HFFc6 (cell line): ENCODE results near the gene CCNY. TPM values are rescaled to one million over a fixed set of nuclear protein-coding genes. Genes with fewer than 3 reads are reported as not detected.

Source experiments
- DNase-seq: peaks from one replicate; pipeline ENCODE4 v3.0.0-alpha.2; 2018
- H3K27ac Mint-ChIP-seq: 2 replicates; pipeline ENCODE4 v1.8.0; 2020; ENCODE audit warnings: mild to moderate bottlenecking, mixed read lengths
- H3K27me3 Mint-ChIP-seq: 2 replicates; pipeline ENCODE4 v1.8.0; 2021; ENCODE audit warnings: mild to moderate bottlenecking, moderate library complexity, mixed read lengths; ENCODE audit not compliant: insufficient read depth
- H3K36me3 Mint-ChIP-seq: 2 replicates; pipeline ENCODE4 v1.8.0; 2021; ENCODE audit warnings: low read depth, mixed read lengths
- H3K4me1 Mint-ChIP-seq: 2 replicates; pipeline ENCODE4 v1.8.0; 2020; ENCODE audit warnings: low read depth, mixed read lengths
- H3K4me3 Mint-ChIP-seq: 2 replicates; pipeline ENCODE4 v1.8.0; 2020; ENCODE audit warnings: mild to moderate bottlenecking, moderate library complexity, mixed read lengths
- H3K9me3 Mint-ChIP-seq: 2 replicates; pipeline ENCODE4 v1.8.0; 2020; ENCODE audit warnings: mild to moderate bottlenecking, mixed read lengths
- long read RNA-seq: library from polyadenylated mRNA; unstranded; transcript quantifications from one replicate; pipeline ENCODE4 v2.0.0, GENCODE V29; 2019
- total RNA-seq, 6 experiments: library from RNA; stranded (reverse); fragmentation: NEBNext Ultra II Directional; extraction: Animal tissue kit (Norgen Biotek cat#: 25700); gene quantifications; 2 replicates in 1 of 6; 3 replicates in 5 of 6; pipeline ENCODE4 v1.2.3, GENCODE V29; 2021
- TF ChIP-seq, protein P1 (sequence below): fragments of 200-600 bp; sonication (generic); IDR thresholded peaks from 2 replicates; pipeline ENCODE4 v1.5.0; 2021; ENCODE audit warnings: antibody characterized with exemption, mild to moderate bottlenecking

The CCNY gene
- total RNA-seq, result 10 to 100 TPM; 60.0 to 76.6 (median 69.9) TPM
- long read RNA-seq, partial matches to known transcripts, result 3 of 9 reads
- long read RNA-seq, other reads (novel, unspliced or antisense), result 4 of 9 reads

DNA sequence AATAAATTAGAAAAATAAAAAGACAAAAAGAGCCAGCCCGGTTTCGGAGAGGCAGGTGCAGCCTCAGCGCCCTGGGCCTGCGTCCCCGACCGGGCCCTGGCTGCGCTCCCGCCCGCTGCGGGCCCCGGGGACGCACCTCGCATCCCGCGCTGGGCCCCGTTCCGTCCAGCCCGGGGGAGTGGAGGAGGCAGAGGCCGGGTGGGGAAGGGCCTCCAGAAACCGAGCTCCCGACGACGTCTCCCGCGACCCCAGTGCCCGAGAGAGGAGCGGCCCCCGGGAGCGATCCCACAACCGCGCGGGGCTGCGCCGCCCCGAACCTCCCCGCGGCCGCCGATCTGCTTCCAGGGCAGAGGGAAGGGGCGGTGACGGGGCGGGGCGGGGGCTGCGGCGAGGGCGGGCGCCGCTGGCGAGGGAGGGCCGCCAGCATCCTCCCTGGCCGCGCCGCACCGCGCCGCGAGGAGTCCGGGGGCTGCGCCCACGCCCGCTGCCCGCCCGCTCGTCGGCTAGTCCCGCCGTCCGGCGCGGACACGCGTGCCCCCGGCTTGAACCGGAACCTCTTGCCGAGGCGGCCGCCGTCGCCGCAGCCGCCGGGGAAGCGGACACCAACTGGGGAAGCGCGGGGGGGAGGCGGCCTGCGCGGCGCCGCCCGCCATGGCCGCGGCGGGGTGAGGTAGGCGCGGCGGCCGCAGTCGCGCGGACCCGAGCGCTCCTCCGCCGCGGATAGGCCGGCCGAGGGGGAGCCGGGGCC lies at the start of gene CCNY:
CCNY (plus strand) TSS at position 426 of the 748 bp plus-strand sequence. CDS start 545 bp downstream, outside the sequence.
- H3K4me1 Mint-ChIP-seq, result peaks cover 81% of the 10 kb centered on the region
- H3K36me3 Mint-ChIP-seq, result peaks cover 32% of the 10 kb centered on the region

DNA sequence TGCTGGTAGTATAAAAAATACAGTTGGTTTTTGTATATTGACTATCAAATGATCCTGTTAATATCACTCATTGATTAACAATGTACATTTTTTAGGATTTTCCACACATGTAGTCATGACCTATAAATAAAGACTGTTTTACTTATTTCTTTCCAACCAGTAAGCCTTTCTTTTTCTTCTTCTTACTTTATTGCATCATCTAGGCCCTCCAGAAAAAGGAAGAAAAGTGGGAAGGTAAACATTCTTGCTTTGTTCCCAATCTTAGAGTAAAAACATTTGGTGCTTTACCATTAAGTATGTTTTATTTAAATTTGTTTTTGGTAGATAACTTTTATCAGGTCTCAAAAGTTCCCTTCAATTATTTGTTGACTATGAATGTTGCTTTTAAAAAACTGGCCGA lies 47.1 kb upstream of the CCNY start:
- no peaks in the 10 kb centered on the region for H3K36me3 Mint-ChIP-seq
- DNase-seq, result no peak
- H3K4me3 Mint-ChIP-seq, result no peak overlapping the region
- no peaks in the 10 kb centered on the region for H3K9me3 Mint-ChIP-seq
- no peak overlapping the region for H3K27ac Mint-ChIP-seq
- H3K27me3 Mint-ChIP-seq, result no peaks in the 10 kb centered on the region; the same call in 1 of the 2 replicates
- TF ChIP-seq, protein P1, sequence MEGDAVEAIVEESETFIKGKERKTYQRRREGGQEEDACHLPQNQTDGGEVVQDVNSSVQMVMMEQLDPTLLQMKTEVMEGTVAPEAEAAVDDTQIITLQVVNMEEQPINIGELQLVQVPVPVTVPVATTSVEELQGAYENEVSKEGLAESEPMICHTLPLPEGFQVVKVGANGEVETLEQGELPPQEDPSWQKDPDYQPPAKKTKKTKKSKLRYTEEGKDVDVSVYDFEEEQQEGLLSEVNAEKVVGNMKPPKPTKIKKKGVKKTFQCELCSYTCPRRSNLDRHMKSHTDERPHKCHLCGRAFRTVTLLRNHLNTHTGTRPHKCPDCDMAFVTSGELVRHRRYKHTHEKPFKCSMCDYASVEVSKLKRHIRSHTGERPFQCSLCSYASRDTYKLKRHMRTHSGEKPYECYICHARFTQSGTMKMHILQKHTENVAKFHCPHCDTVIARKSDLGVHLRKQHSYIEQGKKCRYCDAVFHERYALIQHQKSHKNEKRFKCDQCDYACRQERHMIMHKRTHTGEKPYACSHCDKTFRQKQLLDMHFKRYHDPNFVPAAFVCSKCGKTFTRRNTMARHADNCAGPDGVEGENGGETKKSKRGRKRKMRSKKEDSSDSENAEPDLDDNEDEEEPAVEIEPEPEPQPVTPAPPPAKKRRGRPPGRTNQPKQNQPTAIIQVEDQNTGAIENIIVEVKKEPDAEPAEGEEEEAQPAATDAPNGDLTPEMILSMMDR, result no peak
- H3K4me1 Mint-ChIP-seq, result peaks cover 10% of the 10 kb centered on the region; the same call in 1 of the 2 replicates

More for the DNA sequence above, at the start of gene CCNY:
- TF ChIP-seq, protein P1, result no peak
- Mint-ChIP-seq H3K9me3 (no peaks in the 10 kb centered on the region), H3K4me3 (peak within 1 kb of the TSS; percentile 96), H3K27ac (peak within 1 kb of the TSS; percentile 89), H3K27me3 (no peaks in the 10 kb centered on the region)
- peak; percentile 21 for DNase-seq

DNA sequence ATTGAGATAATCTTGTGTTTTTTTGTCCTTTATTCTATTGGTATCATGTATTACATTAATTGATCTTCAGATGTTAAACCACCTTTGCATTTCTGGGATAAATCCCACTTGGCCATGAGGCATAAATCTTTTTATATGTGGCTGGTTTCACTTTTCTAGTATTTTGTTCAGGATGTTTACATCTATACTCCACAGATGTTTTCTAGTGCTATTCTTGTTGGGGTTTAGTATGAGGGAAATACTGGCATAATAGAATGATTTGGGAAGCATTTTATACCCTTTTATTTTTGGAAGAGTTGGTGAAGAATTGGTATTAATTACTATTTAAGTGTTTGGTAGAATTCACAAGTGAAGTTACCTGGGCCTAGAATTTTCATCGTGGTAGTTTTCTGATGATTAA lies 41.8 kb upstream of the CCNY start:
- peaks cover 12% of the 10 kb centered on the region for H3K36me3 Mint-ChIP-seq
- no peak overlapping the region for H3K27ac Mint-ChIP-seq
- DNase-seq, result no peak
- no peaks in the 10 kb centered on the region; the same call in 1 of the 2 replicates for H3K27me3 Mint-ChIP-seq
- TF ChIP-seq, protein P1, result no peak
- H3K9me3 Mint-ChIP-seq, result peaks cover 9% of the 10 kb centered on the region; the same call in 1 of the 2 replicates
- peaks cover 12% of the 10 kb centered on the region for H3K4me1 Mint-ChIP-seq
- no peak overlapping the region for H3K4me3 Mint-ChIP-seq

DNA sequence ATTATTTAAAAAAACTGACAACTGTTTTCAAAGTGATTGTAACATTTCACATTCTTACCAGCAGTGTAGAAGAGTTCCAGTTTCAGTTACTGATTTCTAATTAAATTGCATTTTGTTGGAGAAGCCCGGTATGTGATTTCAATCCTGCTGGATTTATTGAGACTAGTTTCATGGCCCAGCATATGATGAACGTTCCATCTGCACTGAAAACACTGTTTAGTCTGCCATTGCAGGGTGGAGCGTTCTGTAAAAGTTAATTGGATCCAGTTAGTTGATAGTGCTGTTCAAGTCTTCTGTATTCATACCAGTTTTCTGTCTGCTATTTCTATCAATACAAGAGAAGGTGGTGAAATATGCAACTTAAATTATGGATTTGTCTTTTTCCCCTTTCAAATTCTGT lies 37.3 kb upstream of the CCNY start:
- TF ChIP-seq, protein P1, result no peak
- DNase-seq, result no peak
- Mint-ChIP-seq H3K27me3 (peaks cover 3% of the 10 kb centered on the region; the same call in 1 of the 2 replicates), H3K4me3 (no peak overlapping the region), H3K27ac (no peak overlapping the region), H3K9me3 (peaks cover 9% of the 10 kb centered on the region; the same call in 1 of the 2 replicates), H3K36me3 (peaks cover 12% of the 10 kb centered on the region), H3K4me1 (peaks cover 19% of the 10 kb centered on the region)

DNA sequence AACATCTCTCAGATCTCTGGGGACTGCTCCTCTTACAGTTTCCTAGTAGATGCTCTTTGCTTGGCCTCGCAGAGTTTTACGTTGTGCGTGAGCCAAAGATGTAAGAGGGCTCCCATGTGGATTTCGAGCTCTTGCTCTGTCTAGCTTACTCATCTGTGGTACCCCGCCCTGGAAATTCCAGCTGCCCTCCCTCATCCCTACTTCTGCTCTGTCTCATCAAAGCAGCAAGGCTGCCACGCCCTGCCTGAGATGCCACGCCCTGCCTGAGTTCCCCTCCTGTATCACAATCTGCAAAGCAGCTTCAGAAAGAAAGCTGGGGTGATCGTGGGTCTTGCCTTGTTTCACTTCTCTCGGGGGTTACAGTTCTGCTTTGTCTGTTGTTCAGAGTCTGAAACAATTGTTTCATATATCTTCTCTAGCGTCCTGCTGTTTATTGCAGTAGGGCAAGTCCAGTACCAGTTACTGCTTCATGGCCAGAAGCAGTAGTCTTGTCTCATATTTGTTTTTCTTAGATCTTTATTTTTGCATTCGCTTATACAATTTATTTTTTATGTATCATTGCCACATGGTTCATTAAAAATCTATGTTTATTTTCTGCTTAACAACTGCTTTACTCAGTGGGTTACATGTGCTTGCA lies 36.1 kb upstream of the CCNY start:
- no peak overlapping the region for H3K27ac Mint-ChIP-seq
- H3K4me3 Mint-ChIP-seq, result peak overlapping the region; percentile 39
- peaks cover 4% of the 10 kb centered on the region; the same call in 1 of the 2 replicates for H3K27me3 Mint-ChIP-seq
- peaks cover 12% of the 10 kb centered on the region for H3K36me3 Mint-ChIP-seq
- TF ChIP-seq, protein P1, result no peak
- H3K4me1 Mint-ChIP-seq, result peaks cover 19% of the 10 kb centered on the region
- DNase-seq, result peak; percentile 47
- peaks cover 9% of the 10 kb centered on the region; the same call in 1 of the 2 replicates for H3K9me3 Mint-ChIP-seq
